Measurements from ENCODE around the gene OR1S1.

The OR1S1 gene

DNA sequence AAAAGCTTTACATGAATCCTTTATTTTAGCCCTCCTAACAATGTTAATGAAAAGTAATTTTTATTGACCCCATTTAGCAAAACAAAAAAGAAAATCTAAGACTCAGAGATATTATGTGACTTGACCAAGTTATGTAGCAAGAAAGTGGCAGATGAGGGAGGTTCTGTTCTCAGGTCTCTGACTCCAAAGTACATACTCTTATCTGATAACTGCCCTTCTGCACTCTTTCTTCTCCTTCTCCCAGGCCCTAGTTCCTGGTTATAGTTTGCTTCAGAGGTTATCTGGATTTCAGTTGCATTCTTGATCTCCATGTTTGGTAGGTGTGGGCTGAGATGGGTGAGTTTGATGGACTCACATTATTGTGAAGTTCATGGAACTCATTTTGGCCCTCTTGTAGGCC is 19.1 kb upstream of the OR1S1 start:
- no peak overlapping the region for H3K27ac ChIP-seq (ENCODE audit: poor library complexity, severe bottlenecking)
- no peaks in the 10 kb centered on the region for H3K4me1 ChIP-seq (ENCODE audit: insufficient read depth, poor library complexity, severe bottlenecking)
- no peak overlapping the region for H3K4me3 ChIP-seq (ENCODE audit: severe bottlenecking)
- no peaks in the 10 kb centered on the region for H3K9me3 ChIP-seq (ENCODE audit: severe bottlenecking)
- DNase-seq (ENCODE audit: low spot score) (no peak), ATAC-seq (ENCODE audit: low read depth) (no peak)
- no peaks in the 10 kb centered on the region for H3K36me3 ChIP-seq (ENCODE audit: low read depth)
- TF ChIP-seq, protein P1, sequence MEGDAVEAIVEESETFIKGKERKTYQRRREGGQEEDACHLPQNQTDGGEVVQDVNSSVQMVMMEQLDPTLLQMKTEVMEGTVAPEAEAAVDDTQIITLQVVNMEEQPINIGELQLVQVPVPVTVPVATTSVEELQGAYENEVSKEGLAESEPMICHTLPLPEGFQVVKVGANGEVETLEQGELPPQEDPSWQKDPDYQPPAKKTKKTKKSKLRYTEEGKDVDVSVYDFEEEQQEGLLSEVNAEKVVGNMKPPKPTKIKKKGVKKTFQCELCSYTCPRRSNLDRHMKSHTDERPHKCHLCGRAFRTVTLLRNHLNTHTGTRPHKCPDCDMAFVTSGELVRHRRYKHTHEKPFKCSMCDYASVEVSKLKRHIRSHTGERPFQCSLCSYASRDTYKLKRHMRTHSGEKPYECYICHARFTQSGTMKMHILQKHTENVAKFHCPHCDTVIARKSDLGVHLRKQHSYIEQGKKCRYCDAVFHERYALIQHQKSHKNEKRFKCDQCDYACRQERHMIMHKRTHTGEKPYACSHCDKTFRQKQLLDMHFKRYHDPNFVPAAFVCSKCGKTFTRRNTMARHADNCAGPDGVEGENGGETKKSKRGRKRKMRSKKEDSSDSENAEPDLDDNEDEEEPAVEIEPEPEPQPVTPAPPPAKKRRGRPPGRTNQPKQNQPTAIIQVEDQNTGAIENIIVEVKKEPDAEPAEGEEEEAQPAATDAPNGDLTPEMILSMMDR (IDR thresholded peaks at IDR 0.05; ENCODE audit: poor library complexity, severe bottlenecking), result no peak
- H3K27me3 ChIP-seq (ENCODE audit: insufficient read depth, poor library complexity, severe bottlenecking), result no peaks in the 10 kb centered on the region

DNA sequence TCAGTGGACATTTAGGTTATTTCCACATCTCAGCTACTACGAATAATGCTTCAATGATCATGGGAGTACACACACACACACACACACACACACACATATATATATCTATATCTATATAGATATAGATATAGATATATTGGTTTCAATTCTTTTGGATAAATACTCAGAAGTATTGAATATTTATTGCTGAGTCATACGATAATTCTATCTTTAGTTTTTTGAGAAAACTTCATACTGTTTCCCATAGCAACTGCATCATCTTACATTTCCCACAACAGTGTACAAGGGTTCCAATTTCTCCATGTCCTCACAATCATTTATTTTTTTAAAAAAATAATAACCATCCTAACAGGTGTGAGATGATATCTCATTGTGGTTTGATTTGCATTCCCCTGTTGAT is 16.6 kb upstream of the OR1S1 start:
- no peak for DNase-seq (ENCODE audit: low spot score)
- no peaks in the 10 kb centered on the region for H3K9me3 ChIP-seq (ENCODE audit: severe bottlenecking)
- no peak for ATAC-seq (ENCODE audit: low read depth)
- H3K4me3 ChIP-seq (ENCODE audit: severe bottlenecking), result no peak overlapping the region
- H3K36me3 ChIP-seq (ENCODE audit: low read depth), result no peaks in the 10 kb centered on the region
- no peak overlapping the region for H3K27ac ChIP-seq (ENCODE audit: poor library complexity, severe bottlenecking)
- TF ChIP-seq, protein P1 (IDR thresholded peaks at IDR 0.05; ENCODE audit: poor library complexity, severe bottlenecking), result no peak
- no peaks in the 10 kb centered on the region for H3K27me3 ChIP-seq (ENCODE audit: insufficient read depth, poor library complexity, severe bottlenecking)
- H3K4me1 ChIP-seq (ENCODE audit: insufficient read depth, poor library complexity, severe bottlenecking), result no peaks in the 10 kb centered on the region

DNA sequence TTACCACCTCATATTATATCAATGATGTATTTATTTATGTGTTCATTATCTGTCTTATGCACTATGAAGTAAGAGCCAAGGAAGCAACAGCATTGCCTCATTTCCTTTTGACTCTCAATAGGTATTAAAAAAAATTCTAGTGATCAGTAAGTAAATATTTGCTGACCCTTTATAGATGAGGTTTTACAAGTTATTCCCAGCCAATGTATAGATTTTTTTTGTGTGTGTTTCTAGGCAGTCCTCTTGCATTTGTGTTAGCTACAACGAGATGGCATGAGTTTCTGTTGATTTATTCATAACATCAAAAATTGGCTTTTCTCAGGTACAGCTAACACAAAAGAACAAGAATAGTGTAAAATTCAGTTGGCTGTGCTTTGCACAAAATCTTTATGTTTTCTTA is 13.2 kb upstream of the OR1S1 start:
- H3K9me3 ChIP-seq (ENCODE audit: severe bottlenecking), result no peaks in the 10 kb centered on the region
- no peaks in the 10 kb centered on the region for H3K27me3 ChIP-seq (ENCODE audit: insufficient read depth, poor library complexity, severe bottlenecking)
- ATAC-seq (ENCODE audit: low read depth) (no peak), DNase-seq (ENCODE audit: low spot score) (no peak)
- no peaks in the 10 kb centered on the region for H3K4me1 ChIP-seq (ENCODE audit: insufficient read depth, poor library complexity, severe bottlenecking)
- no peaks in the 10 kb centered on the region for H3K36me3 ChIP-seq (ENCODE audit: low read depth)
- TF ChIP-seq, protein P1 (IDR thresholded peaks at IDR 0.05; ENCODE audit: poor library complexity, severe bottlenecking), result no peak
- H3K4me3 ChIP-seq (ENCODE audit: severe bottlenecking), result no peak overlapping the region
- no peak overlapping the region for H3K27ac ChIP-seq (ENCODE audit: poor library complexity, severe bottlenecking)

DNA sequence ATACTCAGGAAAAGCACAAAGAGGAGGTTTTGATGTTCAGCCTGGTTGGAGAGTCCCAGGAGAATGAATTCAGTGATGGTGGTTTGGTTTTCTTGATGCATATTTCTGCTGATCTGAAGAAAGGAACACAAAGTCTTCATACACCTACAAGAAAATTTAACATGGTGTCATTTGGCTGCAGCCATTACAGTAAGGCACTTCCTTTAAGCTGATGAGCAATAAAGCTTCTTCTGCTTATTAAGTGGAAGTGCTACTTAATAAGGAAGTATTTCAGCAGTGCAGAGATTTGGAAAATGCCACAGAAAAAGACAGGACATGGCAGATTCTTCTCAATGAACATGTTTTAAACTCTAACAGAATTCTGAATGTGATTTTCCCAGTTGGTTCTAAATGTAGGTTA is 8.5 kb upstream of the OR1S1 start, which contains the start of gene OR1S2:
OR1S2 (minus strand) TSS at position 101 of the 400 bp plus-strand sequence; CDS start at position 101, 0 bp downstream.
- Histone ChIP-seq H3K4me3 (ENCODE audit: severe bottlenecking) (no peak within 1 kb of the TSS), H3K27me3 (ENCODE audit: insufficient read depth, poor library complexity, severe bottlenecking) (no peaks in the 10 kb centered on the region), H3K36me3 (ENCODE audit: low read depth) (no peaks in the 10 kb centered on the region), H3K9me3 (ENCODE audit: severe bottlenecking) (no peaks in the 10 kb centered on the region), H3K27ac (ENCODE audit: poor library complexity, severe bottlenecking) (no peak within 1 kb of the TSS), H3K4me1 (ENCODE audit: insufficient read depth, poor library complexity, severe bottlenecking) (no peaks in the 10 kb centered on the region)
- TF ChIP-seq, protein P1 (IDR thresholded peaks at IDR 0.05; ENCODE audit: poor library complexity, severe bottlenecking), result no peak
- DNase-seq (ENCODE audit: low spot score) (no peak), ATAC-seq (ENCODE audit: low read depth) (no peak)

DNA sequence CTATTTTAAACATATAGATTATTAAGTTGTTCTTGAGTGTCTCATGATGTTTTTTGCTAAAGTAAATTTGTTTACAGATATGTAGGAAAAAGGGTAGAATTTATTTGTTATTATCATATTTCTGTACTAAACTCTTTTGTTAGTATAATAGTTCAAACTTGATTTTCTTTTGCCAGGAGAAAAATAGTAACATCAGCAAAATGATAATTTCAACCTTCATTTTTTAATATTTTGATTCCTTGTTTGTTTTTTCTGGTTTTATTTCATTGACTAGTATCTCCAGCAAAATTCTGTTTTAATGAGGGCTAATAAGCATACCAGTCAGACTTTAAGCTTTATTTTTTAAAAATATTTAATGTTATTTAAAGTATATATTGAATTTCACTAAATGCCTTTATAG is 4.0 kb downstream of the OR1S1 start:
- DNase-seq (ENCODE audit: low spot score) (no peak), ATAC-seq (ENCODE audit: low read depth) (no peak)
- Histone ChIP-seq H3K27ac (ENCODE audit: poor library complexity, severe bottlenecking) (no peak overlapping the region), H3K4me3 (ENCODE audit: severe bottlenecking) (no peak overlapping the region), H3K4me1 (ENCODE audit: insufficient read depth, poor library complexity, severe bottlenecking) (no peaks in the 10 kb centered on the region), H3K36me3 (ENCODE audit: low read depth) (no peaks in the 10 kb centered on the region), H3K9me3 (ENCODE audit: severe bottlenecking) (no peaks in the 10 kb centered on the region), H3K27me3 (ENCODE audit: insufficient read depth, poor library complexity, severe bottlenecking) (no peaks in the 10 kb centered on the region)
- TF ChIP-seq, protein P1 (IDR thresholded peaks at IDR 0.05; ENCODE audit: poor library complexity, severe bottlenecking), result no peak
